ENCODE data around the gene DNPH1.

DNPH1 gene

GRCh38 chr6:43254846-43255245 lies 25.6 kb upstream of the DNPH1 start:
- H3K36me3 ChIP-seq (ENCODE audit: control insufficient read depth in 2 of 2, insufficient read depth in 1 of 2, low read length in 2 of 2), result no peaks in the 10 kb centered on the region
- H3K27ac ChIP-seq (ENCODE audit: extremely low read depth, low read depth, low read length), result no peak overlapping the region
- H3K9me3 ChIP-seq (ENCODE audit: control insufficient read depth, insufficient read depth, low read depth, low read length), result no peaks in the 10 kb centered on the region
- TF ChIP-seq TRIM28 (IDR thresholded peaks at IDR 0.05; ENCODE audit: borderline replicate concordance, low read length) (no peak), ZBTB8A (tag by site-specific recombination; IDR thresholded peaks at IDR 0.05) (no peak), ZNF529 (tag by site-specific recombination; IDR thresholded peaks at IDR 0.05; ENCODE audit: insufficient replicate concordance) (no peak), ZBTB6 (tag by site-specific recombination; IDR thresholded peaks at IDR 0.05) (no peak), ZNF548 (tag by site-specific recombination; IDR thresholded peaks at IDR 0.05) (no peak), ZNF16 (tag by site-specific recombination; IDR thresholded peaks at IDR 0.05; ENCODE audit: low read depth) (no peak), ZNF776 (tag by site-specific recombination; IDR thresholded peaks at IDR 0.05; ENCODE audit: borderline replicate concordance) (no peak), ZFP3 (tag by site-specific recombination; IDR thresholded peaks at IDR 0.05; ENCODE audit: low read depth) (no peak), ZFP69B (tag by site-specific recombination; IDR thresholded peaks at IDR 0.05) (no peak), KLF10 (tag by site-specific recombination; IDR thresholded peaks at IDR 0.05) (no peak), ZNF138 (tag by site-specific recombination; IDR thresholded peaks at IDR 0.05; ENCODE audit: borderline replicate concordance) (no peak), ZNF148 (tag by site-specific recombination; IDR thresholded peaks at IDR 0.05; ENCODE audit: borderline replicate concordance) (no peak), ZNF157 (tag by site-specific recombination; IDR thresholded peaks at IDR 0.05) (no peak), OVOL3 (tag by site-specific recombination; IDR thresholded peaks at IDR 0.05) (no peak), ZNF398 (tag by site-specific recombination; IDR thresholded peaks at IDR 0.05) (no peak)
- ChIA-PET CTCF (no interaction called here), POLR2A (no interaction called here)
- H3K4me1 ChIP-seq (ENCODE audit: control insufficient read depth, insufficient read depth, low read length), result peaks cover 9% of the 10 kb centered on the region; the same call in 1 of the 2 replicates
- H3K4me3 ChIP-seq (ENCODE audit: low read depth, low read length), result no peak overlapping the region

GRCh38 chr6:43254138-43254817 lies 25.0 kb upstream of the DNPH1 start:
- H3K36me3 ChIP-seq (ENCODE audit: control insufficient read depth in 2 of 2, insufficient read depth in 1 of 2, low read length in 2 of 2), result no peaks in the 10 kb centered on the region
- ChIA-PET CTCF (interaction anchor here (0.6 to 0.7 kb wide), 2 partner anchors 9 to 11 kb away, joined by 3 read pairs; no protein-coding TSS in a partner anchor), POLR2A (no interaction called here)
- TF ChIP-seq MZF1 (tag by site-specific recombination; IDR thresholded peaks at IDR 0.05; ENCODE audit: borderline replicate concordance) (no peak), PRDM4 (tag by site-specific recombination; IDR thresholded peaks at IDR 0.05) (peak; percentile 9; the same call in 1 of the 2 replicates), ZNF585B (tag by site-specific recombination; IDR thresholded peaks at IDR 0.05) (no peak), ZBTB20 (tag by site-specific recombination; IDR thresholded peaks at IDR 0.05) (no peak)
- H3K9me3 ChIP-seq (ENCODE audit: control insufficient read depth, insufficient read depth, low read depth, low read length), result no peaks in the 10 kb centered on the region
- peaks cover 9% of the 10 kb centered on the region; the same call in 1 of the 2 replicates for H3K4me1 ChIP-seq (ENCODE audit: control insufficient read depth, insufficient read depth, low read length)
- H3K4me3 ChIP-seq (ENCODE audit: low read depth, low read length), result no peak overlapping the region
- H3K27ac ChIP-seq (ENCODE audit: extremely low read depth, low read depth, low read length), result no peak overlapping the region

Data from HEK293 (cell line).